C1 segment of cervical spinal cord (tissue), 14 donors: ENCODE data around the gene MRPL14.
"Not testable (repeated sequence)": the region's sequence is repeated elsewhere in the genome, so short reads cannot be mapped to it uniquely, and the experiment has no call there.

Experiments
- DNase-seq, 14 donors: peaks; one replicate each; lab custom pipeline; 2025; lab: John Stamatoyannopoulos, UW

MRPL14 gene

DNA sequence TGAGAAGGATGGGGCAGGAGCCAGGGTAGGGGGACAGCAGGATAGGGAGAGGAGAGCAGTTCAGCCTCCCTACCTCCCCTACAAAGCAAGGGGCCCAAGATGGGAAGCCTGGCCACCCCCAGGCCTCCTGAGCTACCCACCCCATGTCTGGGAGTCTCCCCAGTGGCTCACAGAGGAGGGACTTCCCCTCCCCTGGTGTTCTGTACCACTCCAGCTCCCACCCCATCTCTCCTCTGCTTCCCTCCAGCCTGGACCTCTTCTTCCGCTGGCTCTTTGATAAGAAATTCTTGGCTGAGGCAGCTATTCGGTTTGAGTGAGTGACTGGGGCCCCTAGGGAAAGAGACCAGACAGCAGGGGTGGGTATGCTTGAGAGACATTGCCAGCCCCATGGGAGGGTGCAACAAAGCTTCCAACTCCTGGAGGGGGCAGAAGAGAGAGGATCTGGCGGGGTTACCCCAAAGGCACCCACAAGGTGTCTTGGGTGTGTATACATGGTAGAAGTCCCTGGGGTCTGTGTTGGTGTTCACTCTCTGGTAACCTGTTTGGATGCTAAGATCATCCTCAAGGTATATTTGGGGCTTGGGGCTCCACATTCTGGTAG lies 23.2 kb upstream of the MRPL14 start:
- DNase-seq = no peak

DNA sequence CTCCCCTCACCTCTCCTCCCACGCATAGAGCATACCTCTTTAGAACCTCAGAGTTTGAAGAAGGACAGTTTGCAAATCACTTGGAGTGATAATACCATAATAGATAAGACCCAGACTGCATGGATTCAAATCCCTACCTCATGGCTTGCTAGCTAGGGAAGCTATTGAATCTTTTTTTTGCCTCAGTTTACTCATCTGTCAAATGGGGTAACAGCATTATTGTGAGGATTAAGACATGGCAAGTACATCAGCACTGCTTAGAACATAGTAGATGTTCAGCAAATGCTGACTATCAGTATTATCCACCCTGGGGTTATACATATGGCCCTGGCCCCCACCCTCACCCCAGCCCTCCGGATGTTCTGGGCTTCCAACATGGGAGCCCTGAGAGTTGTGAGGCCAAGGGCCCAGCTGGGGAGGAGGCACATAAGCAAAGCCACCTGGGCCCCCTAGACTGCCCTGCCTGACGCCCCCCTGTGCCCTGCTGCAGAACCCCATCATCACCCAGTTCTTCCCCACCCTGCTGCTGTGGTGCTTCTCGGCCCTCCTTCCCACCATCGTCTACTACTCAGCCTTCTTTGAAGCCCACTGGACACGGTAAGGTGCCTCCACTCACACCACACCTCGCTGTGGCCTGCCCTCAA lies 22.2 kb upstream of the MRPL14 start:
- no peak for DNase-seq

DNA sequence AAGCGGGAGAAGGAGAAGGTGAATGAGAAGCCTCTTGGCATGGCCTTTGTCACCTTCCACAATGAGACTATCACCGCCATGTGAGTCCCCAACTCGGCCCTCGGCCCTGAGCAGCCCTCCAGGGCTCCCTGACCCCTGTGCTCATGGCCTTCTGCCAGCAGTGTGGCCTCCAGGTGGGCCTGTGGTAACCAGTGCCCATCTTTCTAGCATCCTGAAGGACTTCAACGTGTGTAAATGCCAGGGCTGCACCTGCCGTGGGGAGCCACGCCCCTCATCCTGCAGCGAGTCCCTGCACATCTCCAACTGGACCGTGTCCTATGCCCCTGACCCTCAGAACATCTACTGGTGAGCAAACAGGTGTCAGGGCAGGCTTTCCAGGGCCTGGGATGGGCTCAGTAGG lies 21.1 kb upstream of the MRPL14 start:
- no peak for DNase-seq

DNA sequence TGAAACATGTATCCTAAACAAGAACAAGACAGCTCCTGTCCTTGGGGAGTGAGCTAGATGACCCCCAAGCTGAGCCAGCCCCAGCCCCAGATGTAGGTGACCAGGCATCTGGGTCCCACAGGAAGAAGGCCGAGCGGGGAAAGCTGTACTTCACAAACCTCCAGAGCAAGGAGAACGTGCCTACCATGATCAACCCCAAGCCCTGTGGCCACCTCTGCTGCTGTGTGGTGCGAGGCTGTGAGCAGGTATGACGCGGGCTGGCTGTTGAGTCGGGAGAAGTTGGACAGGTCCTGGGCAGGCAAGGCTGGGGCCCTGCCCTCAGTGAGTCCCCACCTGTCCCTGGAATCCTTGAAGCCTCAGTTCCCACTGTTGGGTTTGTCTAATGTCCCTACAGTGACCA lies 20.0 kb upstream of the MRPL14 start:
- DNase-seq = no peak

DNA sequence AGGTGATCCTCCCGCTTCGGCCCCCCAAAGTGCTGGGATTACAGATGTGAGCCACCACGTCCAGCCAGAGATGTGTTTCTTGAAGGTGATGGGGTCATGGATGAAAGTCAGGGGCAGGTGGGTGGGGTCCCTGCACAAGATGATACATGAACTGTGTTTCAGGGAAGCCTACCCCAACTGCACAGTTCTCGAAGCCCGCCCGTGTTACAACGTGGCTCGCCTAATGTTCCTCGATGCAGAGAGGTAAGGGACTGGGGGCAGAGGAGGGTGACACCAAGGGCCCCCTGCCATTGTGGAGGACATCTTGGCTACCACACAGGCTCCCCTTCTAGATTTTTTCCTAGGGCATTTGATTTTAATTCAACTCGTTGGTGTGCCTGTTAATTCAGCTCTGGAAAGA lies 19.4 kb upstream of the MRPL14 start:
- no peak for DNase-seq

DNA sequence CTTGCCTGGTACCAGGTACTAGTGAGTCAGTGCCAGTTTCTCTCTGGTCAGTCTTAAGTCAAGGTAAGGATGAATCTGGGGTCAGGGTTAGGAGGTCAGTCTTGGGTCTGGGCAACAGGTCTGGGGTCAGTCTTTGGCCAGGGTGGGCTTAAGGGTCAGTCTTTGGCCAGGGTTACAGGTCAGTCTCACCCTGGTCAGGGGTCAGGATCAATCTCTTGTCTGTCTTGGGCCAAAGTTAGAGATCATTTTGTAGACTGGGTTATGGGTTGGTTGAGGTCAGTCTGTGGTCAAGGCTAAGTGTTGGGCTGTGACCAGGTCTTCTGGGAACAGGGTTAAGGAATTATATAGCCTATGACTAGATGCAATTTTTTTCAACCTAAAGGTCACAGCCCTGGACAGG lies 18.6 kb upstream of the MRPL14 start:
- no peak for DNase-seq

DNA sequence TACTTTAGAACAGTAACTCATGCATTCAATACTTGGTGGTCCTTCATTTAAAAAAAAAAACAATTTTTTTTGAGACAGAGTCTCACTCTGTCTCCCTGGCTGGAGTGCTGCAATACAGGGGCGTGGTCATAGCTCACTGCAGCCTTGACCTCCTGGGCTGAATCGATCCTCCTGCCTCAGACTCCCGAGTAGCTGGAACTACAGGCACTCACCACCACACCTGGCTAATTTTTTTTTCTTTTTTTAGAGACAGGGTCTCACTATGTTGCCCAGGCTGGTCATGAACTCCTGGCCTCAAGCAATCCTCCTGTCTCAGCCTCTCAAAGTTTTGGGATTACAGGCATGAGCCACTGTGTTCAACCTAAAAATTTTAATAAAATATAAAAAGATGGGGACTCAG lies 17.3 kb upstream of the MRPL14 start:
- not testable (repeated sequence) for DNase-seq

DNA sequence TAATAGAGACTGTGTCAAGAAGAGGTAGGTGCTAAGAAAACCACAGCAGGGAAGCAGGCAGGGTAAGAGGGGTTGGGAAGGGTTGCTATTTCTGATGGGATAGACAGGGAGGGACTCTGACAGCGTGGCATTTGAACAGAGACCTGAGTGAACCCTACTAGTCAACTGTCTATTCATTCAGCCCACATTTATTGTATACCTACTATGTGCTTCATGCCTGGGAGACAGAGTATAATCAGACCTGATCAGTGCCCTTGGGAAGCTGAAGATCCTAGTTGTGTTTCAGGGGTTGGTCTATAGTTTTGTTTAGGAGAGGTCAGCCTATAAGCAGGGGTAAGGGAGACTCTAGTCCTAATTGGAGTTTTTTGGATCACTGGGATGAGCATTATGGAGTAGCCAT lies 16.5 kb upstream of the MRPL14 start:
- DNase-seq = no peak

DNA sequence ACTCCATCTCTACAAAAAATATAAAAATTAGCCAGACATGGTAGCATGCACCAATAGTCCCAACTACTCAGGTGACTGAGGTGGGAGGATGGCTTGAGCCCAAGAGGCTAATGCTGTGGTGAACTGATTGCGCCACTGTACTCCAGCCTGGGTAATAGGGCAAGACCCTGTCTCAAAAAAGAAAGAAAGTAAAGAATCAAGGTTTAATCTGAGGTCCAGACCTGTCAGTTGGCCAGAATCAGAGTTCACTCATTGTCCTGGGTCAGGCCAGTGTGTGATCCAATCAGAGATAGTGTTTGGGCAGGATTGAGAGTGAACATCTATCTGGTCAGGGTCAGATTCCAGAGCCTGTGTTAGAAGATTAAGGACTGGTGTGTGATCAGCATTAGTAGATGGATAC lies 15.6 kb upstream of the MRPL14 start:
- no peak for DNase-seq

DNA sequence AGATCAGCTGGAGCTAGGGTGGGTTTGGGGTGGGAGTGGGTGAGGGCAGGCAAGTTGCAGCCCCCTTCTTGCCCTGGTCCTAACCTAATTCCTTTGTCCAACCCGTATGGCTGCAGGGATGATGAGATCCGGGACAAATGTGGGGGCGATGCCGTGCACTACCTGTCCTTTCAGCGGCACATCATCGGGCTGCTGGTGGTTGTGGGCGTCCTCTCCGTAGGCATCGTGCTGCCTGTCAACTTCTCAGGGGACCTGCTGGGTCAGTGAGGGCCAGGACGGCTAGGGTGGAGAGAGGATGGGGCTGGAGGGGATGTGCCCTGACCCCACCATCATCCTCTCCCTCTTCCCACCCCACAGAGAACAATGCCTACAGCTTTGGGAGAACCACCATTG lies 12.1 kb upstream of the MRPL14 start:
- no peak for DNase-seq

DNA sequence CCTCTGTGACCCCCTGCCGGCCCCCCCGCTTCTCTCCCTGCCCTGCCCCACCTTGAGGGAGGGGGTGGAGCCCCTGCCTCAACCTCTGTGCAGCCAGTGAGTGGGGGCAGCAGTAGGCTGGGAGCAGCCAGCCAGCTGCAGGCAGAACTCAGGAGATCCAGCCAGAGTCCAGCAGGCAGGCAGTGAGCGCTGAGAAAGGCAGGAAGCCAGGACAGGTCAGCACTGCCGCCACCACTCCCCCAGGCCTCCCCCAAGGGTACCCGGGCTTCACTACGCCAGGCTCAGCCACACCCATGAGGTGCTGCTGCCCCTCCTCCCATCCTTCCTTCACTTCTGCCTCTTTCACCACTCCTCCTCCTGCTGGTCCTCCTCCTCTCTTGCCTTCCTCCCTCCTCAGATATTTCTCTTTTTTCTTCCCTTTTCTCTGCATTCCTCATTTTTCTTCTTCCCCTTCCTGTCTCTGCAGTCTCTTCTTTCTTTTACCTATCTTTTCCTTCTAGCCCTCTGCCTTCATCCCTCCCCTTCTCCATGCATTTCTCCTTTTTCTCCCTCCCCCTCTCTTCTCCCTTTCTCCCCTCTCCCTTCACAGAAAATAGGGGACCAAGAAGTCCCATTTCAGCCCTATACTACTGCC lies 11.6 kb upstream of the MRPL14 start:
- DNase-seq = no peak

DNA sequence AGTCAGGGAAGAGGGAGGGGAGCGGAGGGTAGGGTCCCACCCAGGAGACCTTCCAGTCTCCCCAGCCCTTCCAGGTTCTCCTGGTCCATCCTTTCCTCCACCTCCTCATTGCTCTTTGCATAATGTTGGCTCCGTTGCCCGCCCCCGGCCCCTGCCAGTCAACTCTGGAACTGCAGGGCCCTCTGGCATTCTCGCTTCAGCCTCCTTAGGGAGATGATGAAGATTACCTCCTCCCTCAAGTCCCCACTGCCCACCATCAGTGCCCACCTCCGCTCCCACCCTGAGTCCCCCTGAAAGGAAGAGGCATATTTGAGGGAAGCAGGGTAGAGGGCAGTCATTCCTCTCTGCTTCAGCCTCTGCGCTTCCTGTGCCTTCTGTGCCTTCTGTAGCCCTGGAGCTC lies 8.6 kb upstream of the MRPL14 start:
- no peak for DNase-seq

DNA sequence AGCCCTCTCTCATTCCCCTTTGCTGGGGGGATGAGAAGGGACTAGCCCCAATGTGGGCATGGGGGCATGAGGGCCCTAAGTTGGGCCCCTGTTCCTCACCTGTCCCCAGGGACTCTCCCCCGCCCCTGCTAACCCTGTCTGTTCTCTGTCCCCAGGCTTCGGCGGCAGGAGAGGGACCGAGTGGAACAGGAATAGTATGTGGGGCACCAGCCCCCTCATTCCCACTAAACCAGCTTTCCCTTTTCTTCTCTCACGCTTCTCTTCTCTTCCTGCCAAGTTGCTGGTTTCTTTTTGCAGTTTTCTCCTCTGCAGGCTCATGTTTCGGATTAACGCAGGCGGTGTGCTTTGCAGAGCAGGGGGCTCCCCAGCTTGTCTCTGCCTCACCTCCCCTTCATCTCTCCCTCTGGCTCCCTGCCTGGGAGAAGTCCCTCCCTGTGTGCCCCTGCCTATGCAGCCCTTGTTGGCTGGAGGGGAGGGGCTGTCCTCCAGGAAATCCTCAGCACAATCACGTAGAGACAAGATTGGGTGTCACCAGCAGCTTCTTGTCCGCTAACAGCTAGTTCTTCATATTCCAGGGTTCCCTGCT lies 8.0 kb upstream of the MRPL14 start:
- no peak for DNase-seq

DNA sequence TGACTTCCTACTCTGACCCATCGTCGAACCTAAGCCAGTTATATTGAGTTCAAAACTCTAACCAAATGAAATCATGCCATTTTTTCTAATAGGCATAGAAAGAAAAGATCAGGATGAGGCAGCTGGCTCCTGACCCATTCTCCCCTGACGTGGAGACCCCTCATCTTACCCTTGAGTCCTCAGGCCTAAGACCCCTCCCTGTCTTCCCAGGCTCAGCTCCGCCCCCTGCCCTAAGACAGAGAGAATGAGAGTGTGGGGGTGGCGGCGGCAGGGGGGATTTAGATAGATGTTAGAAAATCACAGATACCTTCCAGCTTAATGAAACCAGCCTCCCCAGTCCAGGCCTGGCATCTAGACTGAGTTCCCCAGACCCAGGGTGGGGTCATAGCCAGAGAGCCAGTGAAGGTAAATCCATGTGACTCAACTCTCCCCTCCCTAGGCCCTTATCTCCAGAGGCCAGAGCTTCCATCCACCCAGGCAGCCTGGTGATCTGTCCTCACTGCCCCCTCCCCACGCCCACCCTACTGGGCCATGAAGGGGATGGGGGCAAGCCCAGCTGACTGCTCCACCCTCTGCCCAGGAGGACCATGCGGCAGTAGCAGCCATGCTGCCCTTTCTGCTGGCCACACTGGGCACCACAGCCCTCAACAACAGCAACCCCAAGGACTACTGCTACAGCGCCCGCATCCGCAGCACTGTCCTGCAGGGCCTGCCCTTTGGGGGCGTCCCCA lies 6.9 kb upstream of the MRPL14 start:
- DNase-seq = no peak

DNA sequence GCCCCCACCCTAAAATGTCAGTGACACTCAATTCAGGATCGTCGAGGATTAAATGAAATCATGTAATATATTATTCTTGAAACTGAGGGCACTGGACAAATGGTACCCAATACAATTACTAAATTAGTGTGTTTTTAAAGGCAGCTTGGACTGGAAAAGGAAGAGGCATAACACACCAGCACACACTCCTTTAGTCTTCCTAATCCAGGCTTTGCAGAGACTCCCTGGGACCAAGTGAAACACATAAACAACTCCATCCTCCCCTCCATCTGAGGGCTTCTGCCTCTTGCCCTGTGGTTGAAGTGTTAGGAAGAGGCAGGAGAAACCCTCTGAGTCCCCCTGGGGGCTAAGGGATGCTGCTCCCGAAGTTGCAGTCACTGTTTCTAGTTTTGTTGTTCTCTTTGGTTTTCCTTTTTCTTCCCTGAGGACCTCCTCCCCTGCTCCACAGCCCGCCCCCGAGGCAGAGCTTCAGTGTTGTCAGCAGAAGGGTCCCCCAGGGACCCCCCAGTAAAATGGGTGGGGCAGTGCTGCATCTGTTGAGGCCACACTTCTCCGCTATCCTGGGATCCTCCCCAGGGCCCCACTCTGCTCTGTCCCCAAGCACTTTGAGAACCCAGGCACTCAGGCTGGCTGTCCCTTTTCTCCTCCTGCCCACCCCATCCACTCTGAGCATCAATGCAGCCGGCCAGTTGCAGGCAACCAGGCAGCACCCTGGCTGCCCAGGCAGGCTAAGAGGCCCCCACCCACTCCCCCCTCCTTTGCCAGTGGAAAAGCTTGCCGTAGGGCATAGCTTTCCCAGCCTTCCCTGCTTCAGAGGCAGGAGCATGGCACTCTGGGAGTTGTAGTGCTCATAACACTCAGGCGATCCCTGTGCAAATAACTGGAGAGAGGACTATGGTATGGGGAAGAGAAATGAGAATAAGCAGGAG lies 6.0 kb upstream of the MRPL14 start:
- DNase-seq = peak in 10 of 14 donors; percentile 7 to 51 (median 34)

DNA sequence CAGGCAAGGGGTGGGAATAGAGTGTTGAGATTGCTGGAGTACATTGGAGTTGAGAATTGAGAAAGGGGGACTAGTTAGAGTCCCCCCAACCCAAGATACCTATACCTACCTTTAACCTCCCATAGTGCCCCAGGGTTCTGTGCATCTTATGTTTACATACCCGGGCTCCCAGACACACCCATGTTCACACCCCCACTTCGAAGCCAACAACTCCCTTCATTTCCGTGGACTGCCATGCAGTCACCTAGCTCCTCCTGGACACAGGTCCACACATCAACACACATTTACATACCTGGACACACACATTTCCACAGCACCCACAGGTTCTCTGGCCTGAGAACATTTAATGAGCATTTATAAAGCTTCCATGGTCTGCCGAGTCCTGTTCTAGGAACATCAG lies 5.2 kb upstream of the MRPL14 start:
- no peak for DNase-seq

DNA sequence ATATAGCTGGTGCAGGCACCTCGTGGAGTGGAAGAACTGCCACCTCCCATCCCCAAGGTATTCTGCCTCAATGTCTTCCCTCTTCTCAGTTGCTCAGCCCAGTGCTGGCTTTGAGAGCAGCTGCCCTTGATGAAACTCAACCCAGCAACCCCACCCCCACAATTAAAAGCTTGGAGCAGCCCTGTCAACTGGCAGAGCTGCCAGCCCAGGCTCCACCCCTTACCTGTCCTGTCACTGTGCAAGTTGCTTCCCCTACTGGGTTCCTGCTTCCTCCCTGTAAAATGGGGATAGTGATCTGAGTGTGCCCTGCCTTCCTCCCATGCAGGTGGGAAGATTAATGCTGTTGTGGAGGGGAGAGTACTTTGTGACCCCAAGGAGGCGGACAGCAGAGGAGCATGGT lies 4.6 kb upstream of the MRPL14 start:
- no peak for DNase-seq

DNA sequence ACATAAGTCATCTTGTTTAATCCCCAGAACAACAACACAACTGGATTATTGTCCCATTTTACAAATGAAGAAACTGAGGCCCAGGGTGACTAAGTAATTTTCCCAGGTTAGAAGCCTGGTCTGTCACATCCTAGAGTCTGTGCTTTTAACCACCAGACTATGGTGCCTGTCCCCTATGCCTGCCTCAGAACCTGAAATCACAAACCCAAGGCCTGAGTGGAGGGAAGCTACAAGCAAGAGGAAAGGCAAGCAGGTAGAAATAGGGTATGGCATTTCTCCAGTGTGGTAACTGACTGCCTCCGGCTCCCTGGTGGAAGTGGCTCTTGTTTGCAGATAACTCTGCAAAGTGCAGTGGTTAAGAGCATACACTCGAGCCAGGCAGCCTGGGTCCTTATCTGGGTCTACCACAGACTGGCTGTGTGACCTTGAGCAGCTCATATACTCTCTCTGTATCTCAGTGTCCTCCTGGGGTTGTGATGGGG lies 2.6 kb upstream of the MRPL14 start:
- no peak for DNase-seq

DNA sequence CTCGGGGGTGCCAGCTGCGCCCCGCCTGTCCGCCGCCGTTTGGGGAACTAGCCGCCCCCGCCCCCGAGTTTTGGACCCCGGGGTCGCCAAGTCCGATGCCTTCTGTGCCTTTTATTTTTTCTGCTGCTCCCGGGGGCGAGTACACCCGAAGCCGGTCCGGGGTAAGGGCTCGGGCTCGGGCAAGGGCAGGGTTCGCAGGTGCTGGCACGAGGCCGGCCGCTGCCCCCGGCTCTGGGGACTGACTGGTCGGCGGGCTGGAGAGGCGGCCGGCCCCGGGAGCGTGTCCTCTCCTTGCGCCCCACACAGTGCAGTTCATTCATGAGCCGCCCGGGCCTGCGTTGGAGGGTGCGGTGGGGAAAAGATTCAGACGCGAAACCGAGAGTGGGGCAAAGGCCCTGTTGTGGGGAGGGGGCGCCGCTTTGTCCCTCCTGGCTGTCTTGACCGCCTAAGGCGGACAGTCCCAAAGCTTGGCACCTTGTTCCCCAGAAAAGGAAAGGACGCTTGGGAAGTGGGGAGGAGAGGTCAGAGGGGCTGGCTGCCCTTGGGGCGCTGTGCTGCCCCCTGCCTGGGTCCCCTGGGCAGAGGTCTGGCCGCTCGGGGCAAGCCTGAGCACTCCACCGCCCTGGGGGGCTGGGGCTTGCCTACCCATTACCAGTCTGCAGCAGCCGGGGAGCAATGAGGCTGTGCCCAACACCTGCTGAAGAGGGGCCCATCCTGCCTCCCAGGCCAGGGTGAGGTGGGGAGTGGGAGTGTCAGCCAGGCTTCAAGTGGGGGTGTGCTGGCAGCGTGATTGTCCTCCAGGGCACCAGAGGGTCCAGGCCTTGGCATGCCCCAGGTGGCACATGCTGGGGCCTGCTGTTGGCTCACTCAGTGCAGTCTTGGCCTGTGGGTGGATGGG lies 1.0 kb upstream of the MRPL14 start:
- peak in 7 of 14 donors; percentile 2 to 46 (median 33) for DNase-seq
